Endothelial cell of umbilical vein (primary cell): ENCODE results near the gene SHISA5.

ENCODE experiments used
- MYC ChIP-seq: IDR thresholded peaks from one replicate; pipeline ENCODE4 v1.6.1; 2011; ENCODE audit warnings: mild to moderate bottlenecking, low read depth, low read length
- POLR2A ChIP-seq: IDR thresholded peaks from 2 replicates; pipeline ENCODE4 v1.6.1; 2012; ENCODE audit warnings: low read depth, mild to moderate bottlenecking, control low read depth, low read length
- POLR2AphosphoS5 ChIP-seq: IDR thresholded peaks from 2 replicates; pipeline ENCODE4 v1.6.1; 2012; ENCODE audit warnings: low read depth, mild to moderate bottlenecking, control low read depth, low read length, moderate library complexity; ENCODE audit not compliant: insufficient read depth
- TF ChIP-seq, protein P1 (sequence below), 2 donors: IDR thresholded peaks; 1 replicate in 1 of 2; 2 replicates in 1 of 2; pipeline ENCODE4 v1.5.1; 2011; ENCODE audit warnings: low read length in 2 of 2, mild to moderate bottlenecking in 2 of 2, moderate library complexity in 2 of 2, control low read depth in 1 of 2, inconsistent platforms in 1 of 2, low read depth in 1 of 2; ENCODE audit not compliant: insufficient read depth in 1 of 2; ENCODE audit errors: extremely low read depth in 1 of 2

- TF ChIP-seq, protein P1, sequence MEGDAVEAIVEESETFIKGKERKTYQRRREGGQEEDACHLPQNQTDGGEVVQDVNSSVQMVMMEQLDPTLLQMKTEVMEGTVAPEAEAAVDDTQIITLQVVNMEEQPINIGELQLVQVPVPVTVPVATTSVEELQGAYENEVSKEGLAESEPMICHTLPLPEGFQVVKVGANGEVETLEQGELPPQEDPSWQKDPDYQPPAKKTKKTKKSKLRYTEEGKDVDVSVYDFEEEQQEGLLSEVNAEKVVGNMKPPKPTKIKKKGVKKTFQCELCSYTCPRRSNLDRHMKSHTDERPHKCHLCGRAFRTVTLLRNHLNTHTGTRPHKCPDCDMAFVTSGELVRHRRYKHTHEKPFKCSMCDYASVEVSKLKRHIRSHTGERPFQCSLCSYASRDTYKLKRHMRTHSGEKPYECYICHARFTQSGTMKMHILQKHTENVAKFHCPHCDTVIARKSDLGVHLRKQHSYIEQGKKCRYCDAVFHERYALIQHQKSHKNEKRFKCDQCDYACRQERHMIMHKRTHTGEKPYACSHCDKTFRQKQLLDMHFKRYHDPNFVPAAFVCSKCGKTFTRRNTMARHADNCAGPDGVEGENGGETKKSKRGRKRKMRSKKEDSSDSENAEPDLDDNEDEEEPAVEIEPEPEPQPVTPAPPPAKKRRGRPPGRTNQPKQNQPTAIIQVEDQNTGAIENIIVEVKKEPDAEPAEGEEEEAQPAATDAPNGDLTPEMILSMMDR (IDR thresholded peaks at IDR 0.05; ENCODE audit: extremely low read depth in 1 of 2, insufficient read depth in 1 of 2, low read depth in 1 of 2, low read length in 2 of 2): no peak
- TF ChIP-seq POLR2A (no peak), MYC (no peak), POLR2AphosphoS5 (no peak)
Measured at GRCh38 chr3:48473617-48473952, 30.4 kb downstream of the SHISA5 start.
